HG03521 (cell line): ENCODE results near the gene TMEM203.

Source experiments
- ATAC-seq: cut with Tn5 transposase; IDR thresholded peaks from one replicate; pipeline ENCODE4 v1.9.1; 2021; ENCODE audit warnings: mild to moderate bottlenecking, moderate library complexity; ENCODE audit not compliant: unreplicated experiment

The TMEM203 gene

GRCh38 chr9:137219757-137220316 is 14.4 kb upstream of the TMEM203 start:
- no peak for ATAC-seq

- ATAC-seq: no peak
These were observed 13.4 kb upstream of the TMEM203 start for GRCh38 chr9:137218754-137219271.

- ATAC-seq: no peak
These were observed 12.8 kb upstream of the TMEM203 start for GRCh38 chr9:137218212-137218753.

- no peak for ATAC-seq
These were observed 12.1 kb upstream of the TMEM203 start for GRCh38 chr9:137217276-137218211.

- no peak for ATAC-seq
These were observed 10.9 kb upstream of the TMEM203 start for GRCh38 chr9:137216188-137216965.

GRCh38 chr9:137215196-137215986 is 9.9 kb upstream of the TMEM203 start:
- ATAC-seq: no peak

- ATAC-seq: no peak
These were observed 9.2 kb upstream of the TMEM203 start for GRCh38 chr9:137214620-137215019.

GRCh38 chr9:137213160-137214060 is 8.0 kb upstream of the TMEM203 start:
- no peak for ATAC-seq

- ATAC-seq: no peak
These were observed 7.1 kb upstream of the TMEM203 start for GRCh38 chr9:137212520-137212919.

- no peak for ATAC-seq
These were observed 6.1 kb upstream of the TMEM203 start for GRCh38 chr9:137211532-137211931.

- ATAC-seq: no peak
These were observed 1.2 kb upstream of the TMEM203 start for GRCh38 chr9:137206602-137207001.

GRCh38 chr9:137204731-137205125 is 720 bp downstream of the TMEM203 start:
- no peak for ATAC-seq

GRCh38 chr9:137202966-137203365 is 2.5 kb downstream of the TMEM203 start:
- ATAC-seq: no peak

- no peak for ATAC-seq
These were observed 4.1 kb downstream of the TMEM203 start for GRCh38 chr9:137201205-137201868.

- ATAC-seq: peak; percentile 87
These were observed 4.9 kb downstream of the TMEM203 start, which contains the start of gene TPRN for GRCh38 chr9:137200311-137201204. Gene TPRN, minus strand, starts transcription at chr9:137200741. Its CDS starts 30 bp downstream, at chr9:137200711.

GRCh38 chr9:137199411-137200121 is 5.9 kb downstream of the TMEM203 start:
- no peak for ATAC-seq

GRCh38 chr9:137198902-137199283 is 6.6 kb downstream of the TMEM203 start:
- ATAC-seq: no peak
